Breast epithelium (tissue), 3 donors: ENCODE results near the gene SPINDOC.

Experiments
- POLR2A ChIP-seq: fragments of 450-650 bp; IDR thresholded peaks from one replicate; pipeline ENCODE4 v1.6.1; 2016; ENCODE audit warnings: antibody characterized with exemption, mild to moderate bottlenecking, moderate library complexity
- TF ChIP-seq, protein P1 (sequence below), 3 donors: fragments of 450-650 bp; IDR thresholded peaks; one replicate each; pipeline ENCODE4 v1.5.1; 2016 to 2017; ENCODE audit warnings: antibody characterized with exemption in 3 of 3, mild to moderate bottlenecking in 3 of 3, moderate library complexity in 3 of 3

DNA sequence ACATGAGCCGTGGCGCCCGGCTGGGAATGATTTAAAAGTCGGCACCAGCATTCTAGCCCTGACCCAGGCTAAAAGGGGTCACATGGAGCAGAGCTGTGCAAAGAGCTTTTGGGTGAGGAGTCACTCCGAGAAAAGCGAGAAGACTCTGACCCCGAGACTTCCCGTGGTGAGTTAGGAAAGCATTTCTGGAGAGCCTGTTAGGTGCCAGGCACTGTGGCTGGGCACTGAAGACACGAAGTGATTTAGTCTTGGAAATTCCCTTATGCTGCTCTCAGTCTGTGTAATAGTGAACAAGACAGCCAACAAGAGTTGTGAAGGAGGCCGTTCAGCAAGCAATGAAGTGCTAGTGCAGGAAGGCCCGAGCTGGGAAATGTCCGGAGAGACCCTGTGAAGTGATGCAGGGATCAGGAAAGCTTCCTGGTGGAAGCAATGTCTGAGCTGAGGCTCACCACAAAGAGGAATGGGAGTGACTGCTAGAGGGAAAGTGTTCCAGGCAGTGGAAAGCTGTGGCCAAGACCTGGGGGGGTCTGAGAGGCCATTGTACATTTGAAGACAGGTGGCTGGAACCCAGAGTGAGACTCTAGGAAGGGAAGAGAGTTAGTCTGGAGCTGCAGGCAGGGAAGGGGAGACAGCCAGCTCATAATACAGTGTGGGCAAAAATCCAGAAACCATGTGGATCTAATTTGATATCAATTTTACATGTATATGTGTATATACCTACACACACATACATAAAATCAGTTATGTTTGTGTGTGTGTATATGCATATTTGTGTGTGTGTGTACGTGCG is 57.3 kb downstream of the SPINDOC start:
- TF ChIP-seq, protein P1, sequence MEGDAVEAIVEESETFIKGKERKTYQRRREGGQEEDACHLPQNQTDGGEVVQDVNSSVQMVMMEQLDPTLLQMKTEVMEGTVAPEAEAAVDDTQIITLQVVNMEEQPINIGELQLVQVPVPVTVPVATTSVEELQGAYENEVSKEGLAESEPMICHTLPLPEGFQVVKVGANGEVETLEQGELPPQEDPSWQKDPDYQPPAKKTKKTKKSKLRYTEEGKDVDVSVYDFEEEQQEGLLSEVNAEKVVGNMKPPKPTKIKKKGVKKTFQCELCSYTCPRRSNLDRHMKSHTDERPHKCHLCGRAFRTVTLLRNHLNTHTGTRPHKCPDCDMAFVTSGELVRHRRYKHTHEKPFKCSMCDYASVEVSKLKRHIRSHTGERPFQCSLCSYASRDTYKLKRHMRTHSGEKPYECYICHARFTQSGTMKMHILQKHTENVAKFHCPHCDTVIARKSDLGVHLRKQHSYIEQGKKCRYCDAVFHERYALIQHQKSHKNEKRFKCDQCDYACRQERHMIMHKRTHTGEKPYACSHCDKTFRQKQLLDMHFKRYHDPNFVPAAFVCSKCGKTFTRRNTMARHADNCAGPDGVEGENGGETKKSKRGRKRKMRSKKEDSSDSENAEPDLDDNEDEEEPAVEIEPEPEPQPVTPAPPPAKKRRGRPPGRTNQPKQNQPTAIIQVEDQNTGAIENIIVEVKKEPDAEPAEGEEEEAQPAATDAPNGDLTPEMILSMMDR (IDR thresholded peaks at IDR 0.05): no peak
- TF ChIP-seq POLR2A: no peak
